Heart left ventricle (tissue), 13 donors: ENCODE data around the gene PRDM11.

ENCODE experiments used
- CTCF ChIP-seq, 12 donors: fragments of 200-600 bp; sonication (generic) in 4 of 12; IDR thresholded peaks; one replicate each; pipeline versions ENCODE4 v1.5.0 to v1.8.0; 2018 to 2022; ENCODE audit warnings: antibody characterized with exemption in 12 of 12, mild to moderate bottlenecking in 5 of 12
- POLR2A ChIP-seq, 2 donors: fragments of 450-650 bp; IDR thresholded peaks; one replicate each; pipeline ENCODE4 v1.6.1; 2017; ENCODE audit warnings: antibody characterized with exemption in 2 of 2, mild to moderate bottlenecking in 2 of 2, moderate library complexity in 2 of 2
- donor health status: ischemic (EF 13 %, LVEDD 7.1; RV severe dilation, severe dysfunction).
- donor health status: DM: no; HTN: yes; CAD: no.
- donor health status: DM: no; HTN: no; CAD: no.
- donor health status: ischemic (EF 25% LVEDD 6.9; RV normal size, moderate dysfunction).
- donor health status: ischemic (EF 25% LVEDD 5.7; RV mildly dilated, moderate dysfunction).
- donor health status: ischemic (EF 35%, LVEDD 5.7; RV mildly dilated, moderate dysfunction).
- donor health status: nonischemic (EF 11% LVEDD 7.7; RV severe dilation, severe dysfunction).
- donor health status: DM: yes; HTN: yes; CAD: no.
- donor health status: PGD.
- donor health status: ischemic (EF 29% LVEDD 5.4; RV normal size, mild dysfunction).
- donor health status: nonischemic (EF 23%, LVEDD 6.1; RV moderate dilation, normal function).

GRCh38 chr11:45100339-45100738 lies 46.1 kb upstream of the PRDM11 start:
- no peak for TF ChIP-seq CTCF (IDR thresholded peaks at IDR 0.05)
- TF ChIP-seq POLR2A (IDR thresholded peaks at IDR 0.05) = no peak
